Amniotic epithelial cell (primary cell): ENCODE results near the gene GUCY1A2.
"Not testable (repeated sequence)": the region's sequence is repeated elsewhere in the genome, so short reads cannot be mapped to it uniquely, and the experiment has no call there.

Source experiments
- DNase-seq: peaks from one replicate; pipeline ENCODE4 v3.0.0-alpha.2; 2010; ENCODE audit warnings: low read depth

Gene GUCY1A2

DNA sequence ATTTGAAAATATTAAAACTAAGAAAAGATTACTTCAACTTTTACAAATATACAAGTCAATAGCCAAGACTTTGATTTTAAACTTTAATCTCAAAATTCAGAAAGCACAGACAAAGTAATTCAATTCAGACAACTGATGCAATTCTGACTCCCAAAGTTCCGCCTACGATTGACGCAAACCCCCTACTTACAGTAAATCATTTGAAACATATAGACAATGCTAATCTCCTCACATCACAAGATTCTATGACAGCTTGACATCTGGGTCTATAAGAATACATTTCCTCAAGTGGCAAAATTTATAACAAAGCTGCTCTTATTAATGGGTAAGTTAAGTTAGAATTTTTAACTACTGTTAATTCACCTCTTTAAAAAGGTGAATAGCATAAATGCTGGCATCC is 75.2 kb downstream of the GUCY1A2 start:
- DNase-seq, result no peak

GRCh38 chr11:106939157-106939556 is 79.1 kb downstream of the GUCY1A2 start:
- DNase-seq, result no peak

GRCh38 chr11:106937111-106937510 is 81.2 kb downstream of the GUCY1A2 start:
- DNase-seq, result no peak

- no peak for DNase-seq
Observed at GRCh38 chr11:106925245-106925644, 93.0 kb downstream of the GUCY1A2 start.

GRCh38 chr11:106920899-106921509 is 97.3 kb downstream of the GUCY1A2 start:
- DNase-seq, result no peak

DNA sequence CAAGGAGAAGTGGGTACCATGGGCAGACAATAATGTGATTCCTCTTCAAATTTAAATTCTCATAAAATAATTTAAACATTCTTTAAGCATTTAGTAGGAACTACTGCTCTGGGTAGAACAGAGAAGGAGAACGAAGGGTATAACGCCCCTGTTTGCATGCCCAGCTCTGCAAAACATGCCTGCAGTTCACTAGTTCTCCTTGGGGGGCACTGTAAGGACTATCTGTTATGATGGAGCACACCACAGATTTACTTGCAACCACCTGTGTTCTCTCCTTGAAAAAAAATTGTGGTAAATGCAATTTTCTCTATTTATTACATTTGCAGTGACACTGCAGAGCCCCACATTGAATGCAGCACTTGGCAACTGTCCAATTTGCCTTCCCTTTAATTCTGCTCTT is 100.3 kb downstream of the GUCY1A2 start:
- DNase-seq, result peak; percentile 10

DNA sequence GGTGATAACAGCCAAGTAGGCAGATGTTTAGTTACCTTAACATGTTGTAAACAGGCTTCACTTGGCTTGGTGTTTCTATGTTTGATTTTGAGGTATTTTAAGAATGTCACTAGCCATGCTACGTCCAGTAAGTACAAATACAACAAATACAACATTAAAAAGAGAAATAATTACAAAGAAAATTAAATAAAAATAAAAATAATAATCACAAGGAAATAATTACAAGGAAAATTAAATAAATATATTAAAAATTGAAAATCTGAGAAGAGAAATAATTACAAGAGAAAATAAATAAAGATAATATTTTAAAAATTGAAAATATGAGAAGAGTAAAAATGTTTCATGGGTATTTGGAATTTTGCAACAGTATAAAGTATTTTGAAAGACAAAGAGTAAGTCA is 103.9 kb downstream of the GUCY1A2 start:
- no peak for DNase-seq

- DNase-seq, result no peak
Observed at GRCh38 chr11:106913141-106913540, 105.1 kb downstream of the GUCY1A2 start.

DNA sequence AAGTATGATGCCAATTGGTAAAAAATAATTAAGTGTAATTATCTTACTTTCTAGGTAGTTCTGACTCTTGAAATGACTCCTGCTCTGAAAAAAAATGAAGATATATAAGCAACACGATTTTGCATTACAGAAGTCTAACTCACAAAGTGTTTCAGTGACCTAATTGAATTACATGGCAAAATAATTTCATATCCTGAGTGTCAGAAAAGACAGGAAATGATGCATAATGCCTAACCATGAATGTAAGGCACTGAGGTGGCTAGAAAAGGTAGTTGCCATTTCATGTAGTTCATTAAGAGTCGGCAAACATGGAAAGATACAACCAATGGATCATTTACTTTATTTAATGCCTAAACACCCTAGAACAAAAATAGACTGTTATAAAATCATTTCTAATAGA is 113.5 kb downstream of the GUCY1A2 start:
- no peak for DNase-seq

- no peak for DNase-seq
Observed at GRCh38 chr11:106889718-106890117, 128.6 kb downstream of the GUCY1A2 start.

DNA sequence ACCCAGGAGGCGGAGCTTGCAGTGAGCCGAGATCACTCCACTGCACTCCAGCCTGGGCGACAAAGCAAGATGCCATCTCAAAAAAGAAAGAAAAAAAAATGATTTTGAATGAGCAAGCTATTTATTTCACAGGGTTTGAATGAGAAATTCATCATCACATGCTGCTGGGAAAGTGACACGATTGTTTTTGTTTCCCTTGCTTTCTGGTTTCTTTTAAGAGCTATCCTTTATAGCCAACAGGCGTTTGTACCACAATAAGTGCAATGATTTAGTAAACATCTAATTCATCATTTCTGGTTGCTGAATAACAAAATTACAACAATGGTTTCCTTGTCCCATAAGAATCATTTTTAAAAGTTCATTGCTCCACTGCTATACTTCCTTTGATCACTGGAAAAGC is 129.9 kb downstream of the GUCY1A2 start:
- DNase-seq, result no peak

GRCh38 chr11:106883693-106884092 is 134.6 kb downstream of the GUCY1A2 start:
- DNase-seq, result not testable (repeated sequence)

DNA sequence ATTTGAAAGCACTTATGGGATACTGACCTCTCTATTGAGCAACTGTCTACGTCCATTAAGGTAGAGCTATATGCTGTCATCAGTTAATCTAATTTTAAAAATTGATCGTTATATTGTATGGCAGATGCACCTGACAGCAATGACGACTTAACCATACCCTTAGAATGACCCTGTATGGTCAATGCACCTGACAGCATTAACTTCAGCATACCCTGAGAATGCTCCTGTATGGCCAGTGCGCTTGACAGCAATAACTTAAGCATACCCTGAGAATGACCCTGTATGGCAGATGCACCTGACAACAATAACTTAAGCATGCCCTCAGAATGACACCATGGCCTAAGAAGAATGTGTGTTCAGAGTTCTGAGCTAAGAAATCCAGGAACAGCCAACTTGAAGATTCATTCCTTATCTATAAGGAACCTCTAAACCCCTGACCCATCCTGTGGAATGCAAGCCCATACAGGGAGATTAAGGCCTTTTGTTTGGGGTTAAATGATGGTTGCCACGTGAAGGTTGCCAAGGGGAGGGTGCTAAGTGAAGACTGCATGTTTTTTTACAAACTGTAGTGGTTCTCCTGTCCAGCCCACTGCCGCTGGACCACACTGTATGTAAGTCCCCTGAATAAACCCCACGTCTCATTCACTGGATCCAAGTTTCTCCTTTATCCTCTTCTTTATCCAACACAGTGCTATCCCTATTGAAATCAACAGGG is 138.3 kb downstream of the GUCY1A2 start:
- peak; percentile 7 for DNase-seq

- no peak for DNase-seq
Observed at GRCh38 chr11:106879029-106879428, 139.2 kb downstream of the GUCY1A2 start.

DNA sequence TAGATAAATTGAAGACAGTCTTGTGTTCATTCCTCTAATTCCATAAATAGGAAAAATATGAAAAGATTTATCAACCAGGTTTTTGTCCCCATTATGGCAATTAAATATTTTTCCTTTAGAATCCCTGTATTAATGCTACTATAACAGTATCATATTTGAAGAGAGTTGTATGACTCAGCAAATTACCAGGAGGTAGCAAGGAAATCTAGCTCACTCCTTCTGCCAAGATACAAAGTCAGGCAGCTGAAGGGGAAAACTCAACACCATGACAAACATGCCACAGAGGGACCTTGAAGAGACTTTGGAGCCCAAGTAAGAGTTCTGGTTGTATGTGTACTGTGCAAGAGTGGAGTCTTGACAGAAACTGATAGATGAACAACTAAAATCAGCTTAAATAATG is 143.3 kb downstream of the GUCY1A2 start:
- peak; percentile 3 for DNase-seq

- DNase-seq, result peak; percentile 2
Observed at GRCh38 chr11:106872246-106872645, 146.0 kb downstream of the GUCY1A2 start.

GRCh38 chr11:106858200-106858599 is 160.1 kb downstream of the GUCY1A2 start:
- no peak for DNase-seq

DNA sequence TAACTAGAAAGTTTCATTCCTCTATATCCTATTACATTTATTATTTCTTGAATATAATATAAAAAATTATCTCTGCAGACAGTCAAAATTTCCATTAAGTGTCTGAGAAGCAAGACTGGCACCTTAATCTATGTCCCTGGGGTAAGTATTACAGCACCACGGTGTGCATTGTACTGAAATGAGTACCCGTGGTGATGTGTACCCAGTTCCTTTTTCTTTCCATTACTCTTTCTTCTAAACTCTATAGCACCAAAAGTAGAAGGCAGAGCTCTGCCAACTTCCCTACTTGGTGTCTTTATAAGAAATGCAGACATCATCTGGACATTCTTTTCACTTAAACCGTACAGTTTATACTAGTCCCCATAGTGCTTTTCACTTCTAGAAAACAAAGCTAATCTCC is 161.7 kb downstream of the GUCY1A2 start:
- no peak for DNase-seq

DNA sequence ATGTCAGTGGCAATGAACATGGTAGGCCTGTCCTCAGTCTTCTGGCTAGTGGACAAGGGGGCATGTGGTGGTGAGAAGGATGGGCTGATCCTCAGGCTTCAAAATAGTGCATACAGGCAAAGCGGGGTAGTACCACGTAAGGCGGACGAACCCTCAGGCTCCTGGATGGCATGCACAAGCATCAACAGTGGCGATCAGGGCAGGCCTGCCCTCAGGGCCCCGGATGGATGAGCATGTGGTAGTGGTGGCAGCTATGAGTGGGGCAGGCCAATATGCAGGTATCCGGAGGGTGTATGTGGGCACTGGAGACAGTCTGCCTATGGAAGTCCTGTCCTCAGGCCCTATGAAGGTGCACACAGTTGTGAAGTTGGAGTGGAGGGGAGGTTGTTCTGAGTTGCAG is 163.8 kb downstream of the GUCY1A2 start:
- no peak for DNase-seq

DNA sequence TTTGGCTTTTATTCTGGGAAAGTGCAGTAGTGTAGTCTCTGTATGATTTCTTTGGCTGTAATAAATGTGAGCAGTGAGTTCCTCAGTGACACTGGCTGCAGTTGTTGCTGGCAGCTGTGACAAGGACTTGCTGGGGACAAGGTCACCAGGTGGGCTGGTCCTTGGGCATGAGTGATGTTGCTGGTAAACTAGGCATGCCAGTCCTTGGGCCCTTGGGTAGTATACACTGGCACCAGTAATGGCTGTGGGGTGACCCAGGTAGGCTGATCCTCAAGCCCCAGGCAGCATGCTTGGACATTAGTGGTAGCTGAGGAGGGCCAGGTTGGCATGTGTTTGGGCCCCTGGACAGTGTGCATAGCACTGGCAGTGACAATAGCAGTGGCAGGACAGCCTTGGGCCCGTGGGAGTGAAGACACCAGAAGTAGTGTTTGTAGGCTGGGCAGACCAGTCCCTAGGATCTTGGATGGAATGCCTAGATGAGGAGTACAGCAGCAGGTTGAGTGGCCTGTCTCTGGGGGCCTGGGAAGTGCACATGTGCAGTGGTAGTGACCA is 164.3 kb downstream of the GUCY1A2 start:
- DNase-seq, result no peak

DNA sequence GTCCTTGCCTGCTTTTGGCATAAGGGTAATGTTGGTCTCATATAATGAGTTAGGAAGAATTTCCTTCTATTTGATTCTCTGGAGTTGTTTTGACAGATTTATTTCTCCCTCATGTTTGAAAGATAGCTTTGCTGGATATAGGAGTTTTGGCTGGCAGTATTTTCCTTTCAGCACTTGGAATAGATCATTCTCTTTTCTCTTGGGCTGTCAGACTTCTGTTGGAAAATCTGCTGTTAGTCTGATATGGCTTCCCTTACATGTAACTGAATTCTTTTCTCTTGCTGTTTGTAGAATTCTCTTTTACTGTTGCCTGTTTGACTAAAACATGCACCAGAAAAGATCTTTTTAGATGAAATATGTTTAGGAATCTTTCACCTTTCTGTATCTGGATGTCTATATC is 165.5 kb downstream of the GUCY1A2 start:
- no peak for DNase-seq

GRCh38 chr11:106848526-106848925 is 169.8 kb downstream of the GUCY1A2 start:
- no peak for DNase-seq

GRCh38 chr11:106842134-106842533 is 176.1 kb downstream of the GUCY1A2 start:
- no peak for DNase-seq

- DNase-seq, result no peak
Observed at GRCh38 chr11:106840947-106841346, 177.3 kb downstream of the GUCY1A2 start.
